SH-SY5Y (cell line): ENCODE results near the gene SLC32A1.
A peak's percentile ranks its signal among the peaks of the same experiment; 100 is the strongest.

Experiments
- GATA2 ChIP-seq: IDR thresholded peaks from 2 replicates; pipeline ENCODE4 v1.6.1; 2011; ENCODE audit warnings: mild to moderate bottlenecking, low read depth, low read length
- GATA3 ChIP-seq: IDR thresholded peaks from 2 replicates; pipeline ENCODE4 v1.6.1; 2011; ENCODE audit warnings: low read depth, mild to moderate bottlenecking, low read length, moderate library complexity

Gene SLC32A1, protein sequence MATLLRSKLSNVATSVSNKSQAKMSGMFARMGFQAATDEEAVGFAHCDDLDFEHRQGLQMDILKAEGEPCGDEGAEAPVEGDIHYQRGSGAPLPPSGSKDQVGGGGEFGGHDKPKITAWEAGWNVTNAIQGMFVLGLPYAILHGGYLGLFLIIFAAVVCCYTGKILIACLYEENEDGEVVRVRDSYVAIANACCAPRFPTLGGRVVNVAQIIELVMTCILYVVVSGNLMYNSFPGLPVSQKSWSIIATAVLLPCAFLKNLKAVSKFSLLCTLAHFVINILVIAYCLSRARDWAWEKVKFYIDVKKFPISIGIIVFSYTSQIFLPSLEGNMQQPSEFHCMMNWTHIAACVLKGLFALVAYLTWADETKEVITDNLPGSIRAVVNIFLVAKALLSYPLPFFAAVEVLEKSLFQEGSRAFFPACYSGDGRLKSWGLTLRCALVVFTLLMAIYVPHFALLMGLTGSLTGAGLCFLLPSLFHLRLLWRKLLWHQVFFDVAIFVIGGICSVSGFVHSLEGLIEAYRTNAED

DNA sequence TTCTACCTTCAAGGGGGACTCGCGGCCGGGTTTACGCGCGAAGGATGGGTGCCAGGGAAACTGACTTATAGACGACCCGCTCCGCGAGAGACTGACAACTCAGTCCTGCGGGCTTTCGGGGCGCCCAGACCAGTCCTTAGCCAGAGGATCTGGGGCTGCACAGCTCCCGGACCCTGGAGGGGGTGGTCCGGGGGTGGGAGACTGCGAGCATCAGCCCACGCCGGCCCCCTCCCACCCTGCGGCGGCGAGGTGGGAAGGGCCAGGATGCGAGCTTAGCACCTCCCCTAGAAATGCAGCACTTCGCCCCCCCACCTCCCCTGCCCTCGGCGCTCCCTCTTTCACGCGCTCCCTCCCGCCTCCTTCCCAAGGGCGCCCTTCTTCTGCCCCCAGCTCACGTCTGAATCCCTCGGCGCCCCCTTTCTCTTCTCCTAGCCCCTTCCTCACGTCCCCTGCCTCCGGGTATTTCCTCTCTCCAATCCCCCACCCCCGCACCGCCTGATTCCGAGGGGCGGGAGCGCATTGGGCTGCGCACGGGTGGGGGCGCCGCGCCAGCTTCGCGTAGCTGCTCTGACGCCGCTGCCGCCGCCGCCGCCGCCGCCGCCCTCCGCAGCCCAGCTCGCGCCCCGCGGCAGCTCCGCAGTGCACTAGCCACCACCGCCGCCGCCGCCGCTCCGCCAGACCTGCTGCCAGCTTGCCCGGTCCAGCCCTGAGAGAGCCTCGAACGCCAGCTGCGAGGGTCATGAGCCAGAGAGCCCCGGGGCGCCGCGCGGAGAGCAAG is at the start of gene SLC32A1:
SLC32A1 (plus strand) TSS at position 639 of the 778 bp plus-strand sequence. CDS start 239 bp downstream, outside the sequence.
- TF ChIP-seq GATA2 (no peak), GATA3 (no peak)

DNA sequence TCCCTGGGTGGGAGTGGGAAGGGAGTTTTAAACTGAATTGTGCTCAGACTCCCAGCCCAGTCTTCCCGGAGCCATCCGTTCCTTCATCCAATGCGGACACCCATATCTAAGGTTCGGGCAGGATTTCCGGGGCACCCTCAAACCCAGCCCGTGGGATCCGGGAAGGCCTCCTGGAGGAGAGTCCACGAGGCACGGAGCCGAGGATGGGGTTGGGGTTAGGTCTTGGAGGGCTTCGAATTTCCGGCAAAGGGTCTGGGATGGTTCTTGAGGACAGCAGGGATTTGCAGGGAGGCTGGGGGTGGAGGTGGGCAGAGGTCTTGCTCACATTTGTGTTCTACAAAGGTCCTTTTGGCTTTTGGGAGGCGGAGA is 49.5 kb upstream of the SLC32A1 start:
- TF ChIP-seq GATA2: no peak
- TF ChIP-seq GATA3: no peak

DNA sequence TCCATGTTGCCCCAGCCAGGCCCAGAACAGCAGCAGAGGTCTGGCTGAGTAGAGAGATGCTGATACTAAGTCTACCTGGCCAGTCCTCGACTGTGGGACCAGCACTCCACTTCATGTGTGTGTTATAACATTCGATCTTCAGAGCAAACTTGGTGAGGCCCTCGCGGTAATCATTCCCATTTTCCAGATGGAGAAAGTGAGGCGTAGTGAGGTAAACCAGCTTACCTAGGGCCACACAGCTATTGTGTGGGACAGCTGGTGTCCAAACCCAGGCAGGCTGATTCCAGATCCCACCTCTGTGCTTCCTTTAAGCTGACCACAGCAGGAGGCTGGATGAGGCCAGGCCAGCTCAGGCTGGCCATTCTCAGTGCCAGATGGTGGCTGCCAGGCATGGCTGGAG is 47.7 kb upstream of the SLC32A1 start:
- TF ChIP-seq GATA3 (no peak), GATA2 (no peak)

DNA sequence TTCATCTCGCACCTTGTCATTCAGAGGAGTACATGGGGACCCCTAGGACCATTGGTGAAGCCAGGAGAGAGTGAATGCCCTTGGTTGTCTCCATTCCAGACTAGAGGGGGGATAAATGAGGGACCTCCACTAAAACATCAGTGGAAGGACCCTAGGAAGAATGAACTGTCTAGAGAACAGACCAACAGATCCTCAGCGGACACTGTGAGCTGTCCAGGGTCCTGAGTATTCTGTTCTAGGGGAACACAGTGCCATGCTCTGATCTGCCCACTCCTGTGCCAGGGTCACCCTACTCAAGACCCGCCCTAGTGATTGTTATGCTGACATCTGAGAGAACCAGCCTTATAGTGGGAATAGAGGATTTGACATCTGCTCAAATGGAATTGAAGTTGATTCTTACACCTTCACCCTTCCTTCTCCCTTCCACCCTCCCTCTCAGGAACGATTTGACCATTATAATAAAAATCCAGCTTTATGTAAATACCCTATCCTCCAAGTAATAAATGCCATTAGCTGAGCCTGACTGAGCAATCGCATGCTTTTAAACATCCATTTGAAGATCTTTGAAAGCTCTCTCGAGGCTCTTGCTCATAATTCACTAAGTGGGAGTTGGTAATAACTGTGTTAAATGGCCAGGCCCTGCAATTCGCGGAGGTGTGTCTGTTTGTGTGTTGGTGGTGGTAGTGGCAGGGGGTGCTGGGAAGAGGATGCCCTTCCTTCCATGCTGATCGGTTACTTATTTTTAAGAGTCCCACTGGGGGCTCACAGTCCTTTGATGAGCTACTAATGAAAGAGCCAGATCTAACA is 43.6 kb upstream of the SLC32A1 start:
- TF ChIP-seq GATA2: no peak
- no peak for TF ChIP-seq GATA3

DNA sequence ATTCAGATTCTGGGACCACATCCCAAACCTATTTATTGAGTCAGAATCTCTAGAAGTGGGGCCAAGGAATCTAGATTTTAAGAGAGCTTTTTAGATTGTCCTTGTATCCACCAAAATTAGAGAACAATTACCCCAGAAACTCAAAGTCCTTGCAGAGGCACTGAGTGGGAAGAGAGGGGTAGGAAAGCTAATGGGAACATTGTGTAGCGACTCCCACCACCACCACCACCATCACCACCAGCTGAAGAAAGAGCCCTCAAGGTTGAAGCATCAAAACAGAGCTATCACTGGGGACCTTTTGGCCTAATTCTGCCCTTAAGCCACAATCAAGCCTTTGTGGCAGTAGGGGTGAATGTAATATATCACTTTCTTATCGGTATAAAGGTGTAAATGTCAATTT is 39.0 kb upstream of the SLC32A1 start:
- TF ChIP-seq GATA2: no peak
- TF ChIP-seq GATA3: no peak

DNA sequence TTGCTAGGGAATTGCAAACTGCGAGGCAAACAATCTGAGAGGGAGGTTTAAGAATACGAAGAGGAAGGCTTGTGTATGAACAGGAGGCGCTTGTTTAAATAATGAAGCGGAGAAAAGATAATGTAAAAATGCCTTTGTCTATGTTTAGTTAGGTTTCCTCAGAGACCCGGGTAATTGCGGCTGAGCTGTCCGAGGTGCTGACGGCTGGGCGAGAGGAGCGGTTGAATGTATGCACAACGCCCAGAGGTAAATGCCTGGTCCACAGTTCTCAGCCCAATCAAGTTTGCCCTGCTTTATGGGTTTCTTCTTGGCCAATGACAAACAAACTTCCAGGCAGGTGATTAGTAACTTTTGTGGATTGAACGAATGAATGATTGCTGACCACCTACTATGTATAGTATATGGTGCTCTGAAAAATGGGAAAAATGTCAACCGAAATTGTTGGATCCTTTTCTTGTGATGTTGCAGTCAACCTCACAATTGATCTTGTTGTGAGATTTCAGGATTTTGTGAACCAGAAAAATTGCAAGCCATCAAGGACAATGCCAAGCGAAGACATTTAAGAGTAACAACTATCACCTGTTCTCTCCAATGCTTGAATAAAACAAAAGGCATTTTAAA is 38.3 kb upstream of the SLC32A1 start:
- TF ChIP-seq GATA2 (no peak), GATA3 (no peak)

DNA sequence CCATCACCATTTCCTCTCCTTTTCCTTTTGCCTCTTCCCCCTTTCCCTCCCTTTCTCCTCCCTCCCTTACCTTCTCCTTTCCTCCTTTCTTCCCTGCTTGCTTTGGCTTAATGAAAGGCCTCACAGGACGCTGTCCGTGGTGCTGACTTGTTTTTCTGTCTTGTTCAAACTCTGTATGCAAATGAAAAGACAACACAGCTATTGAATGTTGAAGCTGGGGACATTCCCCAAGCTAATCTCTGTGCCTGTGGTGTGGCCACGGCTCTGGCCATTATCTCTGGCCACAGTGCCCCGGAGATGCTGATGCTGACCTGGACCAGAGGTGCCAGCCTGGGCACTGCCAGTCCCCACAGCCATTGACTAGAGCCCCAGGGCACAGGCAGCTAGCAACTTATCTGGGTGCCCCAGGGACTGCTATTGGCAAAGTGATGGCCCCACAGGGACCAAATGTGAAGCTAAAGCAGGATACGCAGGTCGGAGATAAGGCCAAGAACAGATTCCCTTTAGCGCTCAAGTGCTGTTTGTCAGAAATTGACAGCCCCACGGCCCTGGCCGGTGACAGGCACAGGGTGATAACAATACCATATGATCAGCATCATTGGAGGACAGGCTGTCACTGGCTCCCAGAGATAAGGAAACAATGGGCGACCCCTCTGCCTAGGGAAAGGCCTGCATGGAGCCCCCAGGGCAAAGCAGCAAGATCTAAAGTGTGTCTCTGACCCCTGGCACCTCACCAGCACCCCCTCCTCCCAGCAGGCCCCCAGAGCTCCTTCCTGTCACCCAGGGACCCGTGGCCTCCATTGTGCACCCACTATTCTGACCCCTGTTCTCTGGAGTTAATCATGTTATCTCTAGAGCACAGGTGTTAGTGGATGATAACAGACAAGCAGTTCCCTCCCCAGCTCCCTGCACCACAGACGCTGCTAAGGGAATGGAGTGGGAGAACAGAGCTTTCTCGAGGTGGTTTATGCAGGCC is 31.6 kb upstream of the SLC32A1 start:
- peak; percentile 99 for TF ChIP-seq GATA2
- peak; percentile 95 for TF ChIP-seq GATA3

DNA sequence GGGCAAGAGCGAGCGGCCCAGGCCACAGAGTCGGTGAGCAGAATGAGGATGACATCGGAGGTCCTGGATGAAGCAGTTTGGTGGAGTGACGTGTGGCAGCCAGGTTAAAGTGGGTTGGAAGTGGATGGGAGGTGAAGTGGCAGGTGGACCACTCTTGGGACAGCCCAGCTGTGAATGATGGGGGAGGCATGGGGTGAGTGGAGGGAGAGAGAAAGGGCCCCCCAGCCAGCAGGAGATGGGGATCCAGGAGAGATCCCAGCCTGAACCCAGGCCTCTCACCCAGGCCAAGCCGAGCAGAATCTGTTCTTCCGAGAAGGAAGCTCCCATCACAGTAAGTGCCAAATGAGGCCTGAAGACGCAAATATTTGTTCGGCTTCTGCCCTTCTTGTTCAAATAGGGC is 27.0 kb upstream of the SLC32A1 start:
- TF ChIP-seq GATA2: no peak
- no peak for TF ChIP-seq GATA3

DNA sequence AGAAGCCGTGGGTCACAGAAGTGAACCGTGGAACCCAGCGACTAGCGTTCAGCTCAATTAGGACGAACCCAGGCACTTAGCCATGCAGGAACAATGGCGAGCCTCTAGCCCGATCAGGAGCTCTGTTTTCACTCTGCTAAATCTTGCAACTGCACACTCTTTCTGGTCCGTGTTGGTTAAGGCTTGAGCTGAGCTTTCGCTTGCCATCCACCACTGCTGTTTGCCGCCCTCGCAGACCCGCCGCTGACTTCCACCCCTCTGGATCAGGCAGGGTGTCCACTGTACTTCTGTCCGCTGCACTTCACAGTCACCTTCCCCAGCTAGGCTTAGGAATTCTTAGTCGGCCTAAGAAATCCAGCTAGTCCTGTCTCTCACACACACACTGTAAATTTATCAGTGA is 25.7 kb upstream of the SLC32A1 start:
- TF ChIP-seq GATA3: no peak
- TF ChIP-seq GATA2: no peak

DNA sequence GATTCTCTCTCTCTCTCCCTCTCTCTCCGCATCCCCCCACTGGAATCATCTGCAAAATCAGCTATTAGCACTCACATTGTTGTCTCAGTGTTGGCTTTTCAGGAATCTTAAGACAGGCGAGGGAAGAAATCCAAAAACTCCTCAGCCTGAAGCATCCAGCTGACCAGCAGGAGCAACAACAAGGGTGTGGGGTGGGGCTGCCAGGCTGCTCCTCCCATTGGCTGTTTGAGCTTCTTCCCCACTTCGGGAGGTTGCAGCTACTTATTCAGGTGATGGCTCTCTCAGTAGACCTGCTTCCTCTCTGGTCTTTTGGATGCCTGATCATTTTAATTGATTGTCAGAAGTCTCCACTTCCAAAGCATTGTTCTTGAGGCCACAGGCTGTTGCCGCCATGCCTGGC is 24.1 kb upstream of the SLC32A1 start:
- TF ChIP-seq GATA3 (no peak), GATA2 (no peak)

DNA sequence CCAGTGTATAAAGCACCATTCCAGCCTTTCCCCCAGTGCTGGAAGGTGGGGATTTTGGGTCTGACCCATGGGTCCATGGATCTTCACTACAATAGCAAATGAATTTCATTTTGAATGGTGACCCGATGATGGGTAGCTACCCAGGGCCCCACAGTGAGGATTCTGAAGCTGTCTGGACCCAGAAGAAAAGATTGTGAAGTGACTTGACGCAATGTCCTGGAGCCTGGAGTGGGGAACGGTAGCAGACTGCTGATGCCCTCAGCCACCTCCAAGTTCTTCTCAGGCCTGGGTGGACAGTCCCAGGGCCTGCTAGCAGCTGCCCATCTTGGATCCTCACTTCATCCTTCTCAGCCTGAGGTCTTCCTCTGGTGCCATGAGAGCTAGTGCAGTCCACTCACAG is 23.4 kb upstream of the SLC32A1 start:
- TF ChIP-seq GATA2 (no peak), GATA3 (no peak)

DNA sequence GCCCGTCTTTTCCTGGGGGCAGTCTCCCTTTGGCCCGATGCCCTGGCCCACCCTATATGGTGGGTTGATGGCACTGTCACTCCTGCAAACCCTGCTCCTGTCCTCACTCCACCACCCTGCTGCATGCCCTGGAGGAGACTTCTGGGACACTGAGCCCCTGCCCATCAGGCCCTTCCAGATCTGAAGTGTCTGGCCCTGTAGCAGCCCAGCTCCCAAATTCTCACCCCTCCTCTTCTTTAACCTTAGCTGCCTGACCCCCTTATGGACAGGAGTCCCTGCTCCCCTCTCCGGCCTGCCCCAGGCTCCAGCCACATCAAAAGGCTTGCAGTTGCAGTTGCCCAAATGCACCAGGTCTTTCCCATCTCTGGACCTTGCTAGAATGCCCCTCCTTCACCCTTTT is 20.8 kb upstream of the SLC32A1 start:
- no peak for TF ChIP-seq GATA3
- TF ChIP-seq GATA2: no peak
